ENCODE data around the gene ADAT1.

ADAT1 gene, protein sequence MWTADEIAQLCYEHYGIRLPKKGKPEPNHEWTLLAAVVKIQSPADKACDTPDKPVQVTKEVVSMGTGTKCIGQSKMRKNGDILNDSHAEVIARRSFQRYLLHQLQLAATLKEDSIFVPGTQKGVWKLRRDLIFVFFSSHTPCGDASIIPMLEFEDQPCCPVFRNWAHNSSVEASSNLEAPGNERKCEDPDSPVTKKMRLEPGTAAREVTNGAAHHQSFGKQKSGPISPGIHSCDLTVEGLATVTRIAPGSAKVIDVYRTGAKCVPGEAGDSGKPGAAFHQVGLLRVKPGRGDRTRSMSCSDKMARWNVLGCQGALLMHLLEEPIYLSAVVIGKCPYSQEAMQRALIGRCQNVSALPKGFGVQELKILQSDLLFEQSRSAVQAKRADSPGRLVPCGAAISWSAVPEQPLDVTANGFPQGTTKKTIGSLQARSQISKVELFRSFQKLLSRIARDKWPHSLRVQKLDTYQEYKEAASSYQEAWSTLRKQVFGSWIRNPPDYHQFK

DNA sequence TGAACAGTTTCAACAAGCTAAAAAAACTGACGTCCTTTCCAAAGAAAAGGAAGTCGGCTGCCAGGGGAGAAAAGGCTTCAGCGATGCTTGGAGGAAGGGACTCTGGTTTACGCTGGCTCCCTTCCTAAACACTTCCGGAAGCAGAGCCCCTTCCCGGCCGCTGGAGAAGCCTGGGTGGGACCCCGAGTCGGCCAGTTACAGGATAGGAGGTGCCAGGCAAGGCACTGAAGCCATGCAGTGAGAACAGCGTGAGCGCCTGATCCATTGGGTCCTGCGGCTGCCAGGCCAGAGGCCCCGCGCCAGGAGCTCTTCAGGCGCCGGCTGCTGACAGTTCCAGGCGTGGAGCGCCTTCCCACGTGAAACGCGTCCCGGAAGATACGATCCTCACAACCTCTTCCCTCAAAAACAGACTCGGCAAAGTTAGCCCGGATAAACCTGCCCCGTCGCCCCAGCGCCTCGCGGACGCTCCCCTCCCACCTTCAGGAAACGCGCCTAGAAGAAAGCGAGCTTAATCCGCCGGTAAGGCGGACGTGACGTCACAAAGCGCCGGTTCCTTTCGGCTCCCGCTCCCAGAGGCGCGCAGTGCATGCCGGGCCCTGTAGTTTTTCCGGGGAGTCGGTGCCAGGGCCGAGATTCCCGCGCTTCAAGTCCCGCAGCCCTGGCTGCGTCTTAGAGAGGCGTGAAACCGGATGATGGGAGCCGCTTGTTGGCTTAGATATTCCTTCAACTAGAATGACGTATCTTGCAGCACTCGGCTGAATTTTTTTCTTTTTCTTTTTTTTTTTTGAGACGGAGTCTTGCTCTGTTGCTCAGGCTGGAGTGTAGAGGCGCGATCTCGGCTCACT lies at the start of gene ADAT1:
TSS of gene ADAT1 (minus strand) at position 521 of the 845 bp plus-strand sequence. CDS start 2,482 bp downstream, outside the sequence.
- H3K27ac ChIP-seq: peak within 1 kb of the TSS; percentile 77
- H3K9me3 ChIP-seq (ENCODE audit: control insufficient read depth, low read length): no peaks in the 10 kb centered on the region
- no peaks in the 10 kb centered on the region for H3K36me3 ChIP-seq (ENCODE audit: control insufficient read depth, insufficient read depth, low read length)
- H3K27me3 ChIP-seq (ENCODE audit: control insufficient read depth, insufficient read depth, low read length): no peaks in the 10 kb centered on the region
- TF ChIP-seq CTCF (IDR thresholded peaks at IDR 0.05): no peak
- H3K9ac ChIP-seq: no peak within 1 kb of the TSS
- H2AFZ ChIP-seq: peak within 1 kb of the TSS; percentile 80
- H3K79me2 ChIP-seq: peaks cover 5% of the 10 kb centered on the region
- H3K4me1 ChIP-seq: peaks cover 10% of the 10 kb centered on the region
- peak within 1 kb of the TSS; percentile 98 for H3K4me2 ChIP-seq (ENCODE audit: low read length)
- H3K4me3 ChIP-seq (ENCODE audit: low read depth, low read length): peak within 1 kb of the TSS; percentile 92

- TF ChIP-seq CTCF (IDR thresholded peaks at IDR 0.05): no peak
- H3K79me2 ChIP-seq: no peaks in the 10 kb centered on the region
Observed at GRCh38 chr16:75667503-75667902, 44.4 kb upstream of the ADAT1 start.

DNA sequence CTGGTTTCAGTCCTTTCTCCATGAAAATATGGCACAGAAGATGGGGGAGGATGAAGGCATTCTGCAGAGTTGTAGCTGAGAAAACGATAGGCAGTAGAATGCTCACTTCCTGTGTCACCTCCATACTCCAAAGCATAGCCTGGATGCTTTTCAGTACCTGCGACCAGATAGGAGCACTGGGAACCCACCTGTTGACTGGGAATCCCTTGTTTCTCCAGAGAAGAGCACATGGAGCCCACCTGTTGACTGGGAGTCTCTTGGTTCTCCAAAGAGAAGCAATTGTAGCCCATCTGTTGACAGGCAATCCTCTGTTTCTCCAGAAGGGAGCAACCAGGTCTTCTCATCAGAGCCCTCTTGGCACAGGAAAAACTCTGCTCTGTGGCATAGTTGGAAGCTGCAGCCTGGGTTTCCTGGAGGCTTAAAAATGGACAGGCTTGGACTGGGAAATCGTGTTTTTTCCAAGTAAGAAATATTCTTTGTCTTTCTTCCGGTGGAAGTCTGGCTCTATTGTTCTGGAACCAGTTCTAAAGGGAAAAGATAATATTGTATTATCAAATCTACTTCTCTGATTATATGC lies 37.7 kb upstream of the ADAT1 start:
- TF ChIP-seq CTCF (IDR thresholded peaks at IDR 0.05): no peak
- H3K27ac ChIP-seq: no peak overlapping the region
- no peaks in the 10 kb centered on the region for H3K79me2 ChIP-seq
- H3K9ac ChIP-seq: no peak overlapping the region
- H3K27me3 ChIP-seq (ENCODE audit: control insufficient read depth, insufficient read depth, low read length): no peaks in the 10 kb centered on the region
- H3K4me1 ChIP-seq: no peaks in the 10 kb centered on the region
- H3K4me3 ChIP-seq (ENCODE audit: low read depth, low read length): no peak overlapping the region
- no peak overlapping the region for H3K4me2 ChIP-seq (ENCODE audit: low read length)
- no peaks in the 10 kb centered on the region for H3K36me3 ChIP-seq (ENCODE audit: control insufficient read depth, insufficient read depth, low read length)
- no peaks in the 10 kb centered on the region for H3K9me3 ChIP-seq (ENCODE audit: control insufficient read depth, low read length)
- no peak overlapping the region for H2AFZ ChIP-seq

More at GRCh38 chr16:75667503-75667902, 44.4 kb upstream of the ADAT1 start:
- H3K27ac ChIP-seq: no peak overlapping the region
- H3K9me3 ChIP-seq (ENCODE audit: control insufficient read depth, low read length): no peaks in the 10 kb centered on the region
- H3K27me3 ChIP-seq (ENCODE audit: control insufficient read depth, insufficient read depth, low read length): no peaks in the 10 kb centered on the region
- H3K4me1 ChIP-seq: no peaks in the 10 kb centered on the region
- H3K4me3 ChIP-seq (ENCODE audit: low read depth, low read length): no peak overlapping the region
- no peak overlapping the region for H3K9ac ChIP-seq
- no peaks in the 10 kb centered on the region for H3K36me3 ChIP-seq (ENCODE audit: control insufficient read depth, insufficient read depth, low read length)
- no peak overlapping the region for H3K4me2 ChIP-seq (ENCODE audit: low read length)
- no peak overlapping the region for H2AFZ ChIP-seq

- Histone ChIP-seq H3K4me2 (ENCODE audit: low read length) (no peak overlapping the region), H3K27ac (no peak overlapping the region), H3K36me3 (ENCODE audit: control insufficient read depth, insufficient read depth, low read length) (no peaks in the 10 kb centered on the region)
Observed at GRCh38 chr16:75660321-75660720, 37.2 kb upstream of the ADAT1 start.

More at GRCh38 chr16:75660321-75660720, 37.2 kb upstream of the ADAT1 start:
- Histone ChIP-seq H3K4me1 (no peaks in the 10 kb centered on the region), H3K4me3 (ENCODE audit: low read depth, low read length) (no peak overlapping the region), H3K9me3 (ENCODE audit: control insufficient read depth, low read length) (no peaks in the 10 kb centered on the region), H3K79me2 (no peaks in the 10 kb centered on the region), H3K27me3 (ENCODE audit: control insufficient read depth, insufficient read depth, low read length) (no peaks in the 10 kb centered on the region), H2AFZ (no peak overlapping the region), H3K9ac (no peak overlapping the region)
- TF ChIP-seq CTCF (IDR thresholded peaks at IDR 0.05): no peak

Data from parathyroid adenoma (tissue), 2 donors.